Calu3 (cell line): ENCODE results near the gene ENTREP1. TPM values are rescaled to one million over a fixed set of nuclear protein-coding genes. Genes with fewer than 3 reads are reported as not detected.

ENCODE experiments used
- BruUV-seq: library from RNA; stranded (reverse); fragments of 400-500 nt; replicated peaks from 2 replicates; lab custom pipeline; 2021; lab: Mats Ljungman, UMichigan
- CTCF ChIA-PET: fragments of 300-600 bp; sonication (Branson Sonifier 250); formaldehyde crosslinking; loops from one replicate; lab custom pipeline; 2022; ENCODE audit warnings: antibody characterized with exemption; lab: Charles Lee
- DNase-seq: peaks from one replicate; pipeline ENCODE4 v3.0.0; 2022
- H3K27ac Mint-ChIP-seq: one replicate; pipeline ENCODE4 v1.8.0; 2022; ENCODE audit warnings: mixed read lengths; ENCODE audit not compliant: unreplicated experiment
- H3K27me3 Mint-ChIP-seq: one replicate; pipeline ENCODE4 v1.8.0; 2022; ENCODE audit warnings: mixed read lengths; ENCODE audit not compliant: unreplicated experiment
- H3K36me3 Mint-ChIP-seq: one replicate; pipeline ENCODE4 v1.8.0; 2022; ENCODE audit warnings: mild to moderate bottlenecking, moderate library complexity, mixed read lengths; ENCODE audit not compliant: insufficient read depth, unreplicated experiment
- H3K4me1 Mint-ChIP-seq: one replicate; pipeline ENCODE4 v1.8.0; 2022; ENCODE audit warnings: mild to moderate bottlenecking, low read depth, mixed read lengths; ENCODE audit not compliant: unreplicated experiment
- H3K4me3 Mint-ChIP-seq: one replicate; pipeline ENCODE4 v1.8.0; 2022; ENCODE audit warnings: mild to moderate bottlenecking, low read depth, moderate library complexity, mixed read lengths; ENCODE audit not compliant: unreplicated experiment
- H3K9me3 Mint-ChIP-seq: one replicate; pipeline ENCODE4 v1.8.0; 2022; ENCODE audit warnings: low read depth, mixed read lengths; ENCODE audit not compliant: unreplicated experiment
- CTCF ChIP-seq: fragments of 200-600 bp; IDR thresholded peaks from one replicate; pipeline ENCODE4 v1.8.0; 2022; ENCODE audit warnings: antibody characterized with exemption; ENCODE audit not compliant: unreplicated experiment
- intact Hi-C: fragments of 100-400 bp; cut with micrococcal nuclease; formaldehyde crosslinking; loops from one replicate; pipeline ENCODE4 v1.10.0; 2022; ENCODE audit not compliant: unreplicated experiment
- total RNA-seq: library from RNA; stranded (reverse); gene quantifications from 2 replicates; pipeline ENCODE4 v1.2.3, GENCODE V29; 2022

Gene ENTREP1
- total RNA-seq, 1 experiment from 2014 or later, result 1.8 TPM

- no TSS peak for BruUV-seq
- Mint-ChIP-seq H3K4me1 (no peaks in the 10 kb centered on the region), H3K36me3 (peaks cover 3% of the 10 kb centered on the region), H3K27ac (no peak overlapping the region), H3K4me3 (no peak overlapping the region), H3K27me3 (no peaks in the 10 kb centered on the region), H3K9me3 (no peaks in the 10 kb centered on the region)
- TF ChIP-seq CTCF, result no peak
- CTCF ChIA-PET, result interaction anchor here (0.7 to 0.8 kb wide), 2 partner anchors 34 to 158 kb away, joined by 3 read pairs; no protein-coding TSS in a partner anchor
- intact Hi-C loops, result no loop called here
- DNase-seq, result no peak
Measured at GRCh38 chr9:69319324-69320025, 5.5 kb upstream of the ENTREP1 start.

- peaks cover 8% of the 10 kb centered on the region for H3K4me1 Mint-ChIP-seq
- peaks cover 12% of the 10 kb centered on the region for H3K27me3 Mint-ChIP-seq
- no peak overlapping the region for H3K27ac Mint-ChIP-seq
- no peak overlapping the region for H3K4me3 Mint-ChIP-seq
- peaks cover 19% of the 10 kb centered on the region for H3K36me3 Mint-ChIP-seq
- H3K9me3 Mint-ChIP-seq, result no peaks in the 10 kb centered on the region
- DNase-seq, result no peak
- BruUV-seq, result no TSS peak
- no peak for TF ChIP-seq CTCF
- intact Hi-C loops, result no loop called here
- CTCF ChIA-PET, result interaction anchor here (0.6 to 0.7 kb wide), 2 partner anchors 18 to 20 kb away, joined by 3 to 4 read pairs; no protein-coding TSS in a partner anchor
Measured at GRCh38 chr9:69322256-69322655, 2.8 kb upstream of the ENTREP1 start.

GRCh38 chr9:69323861-69324260 lies 1.2 kb upstream of the ENTREP1 start:
- no TSS peak for BruUV-seq
- Mint-ChIP-seq H3K4me1 (peaks cover 8% of the 10 kb centered on the region), H3K4me3 (no peak overlapping the region), H3K27me3 (peaks cover 12% of the 10 kb centered on the region), H3K9me3 (no peaks in the 10 kb centered on the region), H3K27ac (no peak overlapping the region), H3K36me3 (peaks cover 19% of the 10 kb centered on the region)
- intact Hi-C loops, result no loop called here
- no peak for DNase-seq
- no peak for TF ChIP-seq CTCF
- CTCF ChIA-PET, result interaction anchor here (0.9 kb wide), 1 partner anchor 80 kb away, joined by 8 read pairs; no protein-coding TSS in a partner anchor

- CTCF ChIA-PET, result interaction anchor here (0.6 kb wide), 1 partner anchor 441 kb away, joined by 5 read pairs; no protein-coding TSS in a partner anchor
- no peak for TF ChIP-seq CTCF
- no peak overlapping the region for H3K27ac Mint-ChIP-seq
- intact Hi-C loops, result no loop called here
- BruUV-seq, result no TSS peak
- peak overlapping the region; percentile 82 for H3K4me3 Mint-ChIP-seq
- H3K9me3 Mint-ChIP-seq, result no peaks in the 10 kb centered on the region
- H3K36me3 Mint-ChIP-seq, result peaks cover 19% of the 10 kb centered on the region
- peaks cover 8% of the 10 kb centered on the region for H3K4me1 Mint-ChIP-seq
- peaks cover 12% of the 10 kb centered on the region for H3K27me3 Mint-ChIP-seq
- DNase-seq, result peak; percentile 19
Measured at GRCh38 chr9:69325409-69326212, 596 bp downstream of the ENTREP1 start.
